Fibroblast of lung (primary cell): ENCODE results near the gene PCDHB12. TPM values are rescaled to one million over a fixed set of nuclear protein-coding genes. Genes with fewer than 3 reads are reported as not detected.
"Not testable (repeated sequence)": the region's sequence is repeated elsewhere in the genome, so short reads cannot be mapped to it uniquely, and the experiment has no call there.

Source experiments
- DNase-seq, 2 donors: peaks; one replicate each; pipeline versions ENCODE4 v3.0.0 to v3.0.0-alpha.2; 2010; ENCODE audit warnings: low read depth in 2 of 2
- H2AFZ ChIP-seq: 2 replicates; pipeline ENCODE4 v1.5.1; 2012; ENCODE audit warnings: low read length, control low read depth, inconsistent platforms
- H3K27ac ChIP-seq: 2 replicates; pipeline ENCODE4 v1.5.1; 2011; ENCODE audit warnings: low read length, control low read depth; ENCODE audit not compliant: insufficient read depth
- H3K27me3 ChIP-seq: 2 replicates; pipeline ENCODE4 v1.5.1; 2011; ENCODE audit warnings: mild to moderate bottlenecking, low read length; ENCODE audit not compliant: control insufficient read depth, insufficient read depth
- H3K36me3 ChIP-seq: 2 replicates; pipeline ENCODE4 v1.5.1; 2011; ENCODE audit warnings: low read length; ENCODE audit not compliant: control insufficient read depth, insufficient read depth
- H3K4me1 ChIP-seq: 2 replicates; pipeline ENCODE4 v1.5.1; 2011; ENCODE audit warnings: low read length; ENCODE audit not compliant: control insufficient read depth, insufficient read depth; ENCODE audit errors: extremely low read depth
- H3K4me2 ChIP-seq: 2 replicates; pipeline ENCODE4 v1.5.1; 2011; ENCODE audit warnings: low read length, control low read depth; ENCODE audit not compliant: insufficient read depth; ENCODE audit errors: extremely low read depth
- H3K4me3 ChIP-seq, 4 experiments: fragments of 200-600 bp in 1 of 4; sonication (generic) in 1 of 4; replicated peaks in 1 of 4; 2 replicates each; pipeline ENCODE4 v1.5.1; 2011 to 2016; ENCODE audit warnings: low read length in 4 of 4, low read depth in 3 of 4, mild to moderate bottlenecking in 3 of 4, control low read depth in 2 of 4, inconsistent platforms in 1 of 4, mixed read lengths in 1 of 4; ENCODE audit not compliant: insufficient read depth in 1 of 4; ENCODE audit errors: control extremely low read depth in 1 of 4
- H3K79me2 ChIP-seq: 2 replicates; pipeline ENCODE4 v1.5.1; 2012; ENCODE audit warnings: mild to moderate bottlenecking, low read length, inconsistent platforms; ENCODE audit not compliant: control insufficient read depth, insufficient read depth
- H3K9ac ChIP-seq: 2 replicates; pipeline ENCODE4 v1.5.1; 2011; ENCODE audit warnings: mild to moderate bottlenecking, low read length, control low read depth; ENCODE audit not compliant: insufficient read depth
- H3K9me3 ChIP-seq: 2 replicates; pipeline ENCODE4 v1.5.1; 2012; ENCODE audit warnings: low read depth, low read length; ENCODE audit not compliant: control insufficient read depth, insufficient read depth
- H4K20me1 ChIP-seq: 2 replicates; pipeline ENCODE4 v1.5.1; 2011; ENCODE audit warnings: low read length; ENCODE audit not compliant: control insufficient read depth, insufficient read depth; ENCODE audit errors: extremely low read depth
- EZH2 ChIP-seq: IDR thresholded peaks from 2 replicates; pipeline ENCODE4 v1.5.1; 2012; ENCODE audit warnings: low read length, control low read depth, mild to moderate bottlenecking; ENCODE audit errors: missing control alignments
- polyA plus RNA-seq, 2 donors: library from polyadenylated mRNA; depleted of rRNA in 1 of 2; stranded (reverse) in 1 of 2; unstranded in 1 of 2; fragments of >200 nt; gene quantifications; 2 replicates each; pipeline ENCODE4 v1.2.1, GENCODE V29; 2011 to 2012; ENCODE audit warnings: missing spikeins in 1 of 2
- total RNA-seq: library from RNA; depleted of rRNA; stranded (reverse); fragments of >200 nt; gene quantifications from 2 replicates; pipeline ENCODE4 v1.2.1, GENCODE V29; 2014
- TF ChIP-seq, protein P1 (sequence below), 2 donors: IDR thresholded peaks in 1 of 2; conservative IDR thresholded peaks in 1 of 2; 1 replicate in 1 of 2; 2 replicates in 1 of 2; pipeline ENCODE4 v1.5.1; 2011 to 2012; ENCODE audit warnings: low read length in 2 of 2, control low read depth in 1 of 2, inconsistent platforms in 1 of 2, low read depth in 1 of 2, mild to moderate bottlenecking in 1 of 2

Gene PCDHB12
- total and polyA plus RNA-seq, 2 donors (not counting 1 experiment from before 2014, with no cell fraction given) = 0.27 to 0.66 TPM

DNA sequence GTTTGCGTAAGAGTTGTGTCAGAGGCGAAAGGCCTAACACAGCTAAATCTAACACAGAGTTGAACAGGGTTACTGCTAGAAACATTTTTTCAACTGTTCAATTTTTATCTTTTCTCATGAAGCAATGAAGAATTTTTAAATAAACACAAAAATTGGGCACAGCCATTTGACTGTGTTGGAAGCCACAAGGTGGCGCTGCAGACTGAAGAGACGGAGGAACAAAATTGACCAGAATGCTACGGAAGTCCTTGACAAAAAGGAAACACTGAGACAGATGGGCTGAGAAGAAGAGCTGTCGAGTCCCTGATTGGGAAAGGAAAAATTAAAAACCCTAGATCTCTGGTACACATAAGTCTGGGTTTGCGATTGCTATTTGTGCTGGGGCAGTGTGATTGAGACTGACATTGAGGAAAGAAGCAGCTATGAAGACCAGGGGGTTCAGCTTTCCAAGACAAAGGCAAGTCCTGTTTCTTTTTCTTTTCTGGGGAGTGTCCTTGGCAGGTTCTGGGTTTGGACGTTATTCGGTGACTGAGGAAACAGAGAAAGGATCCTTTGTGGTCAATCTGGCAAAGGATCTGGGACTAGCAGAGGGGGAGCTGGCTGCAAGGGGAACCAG is 21.5 kb upstream of the PCDHB12 start, which contains the start of gene PCDHB9:
Gene PCDHB9 (plus strand): TSS at position 265 of the 616 bp plus-strand sequence. CDS start 158 bp downstream, at position 423.
- H3K36me3 ChIP-seq = no peaks in the 10 kb centered on the region
- no peaks in the 10 kb centered on the region for H4K20me1 ChIP-seq
- no peaks in the 10 kb centered on the region for H3K79me2 ChIP-seq
- no peaks in the 10 kb centered on the region for H3K27me3 ChIP-seq
- no peak within 1 kb of the TSS for H3K27ac ChIP-seq
- H2AFZ ChIP-seq = no peak within 1 kb of the TSS
- DNase-seq = peak; percentile 3 to 6
- no peak within 1 kb of the TSS for H3K9ac ChIP-seq
- TF ChIP-seq EZH2 = no peak
- TF ChIP-seq, protein P1, sequence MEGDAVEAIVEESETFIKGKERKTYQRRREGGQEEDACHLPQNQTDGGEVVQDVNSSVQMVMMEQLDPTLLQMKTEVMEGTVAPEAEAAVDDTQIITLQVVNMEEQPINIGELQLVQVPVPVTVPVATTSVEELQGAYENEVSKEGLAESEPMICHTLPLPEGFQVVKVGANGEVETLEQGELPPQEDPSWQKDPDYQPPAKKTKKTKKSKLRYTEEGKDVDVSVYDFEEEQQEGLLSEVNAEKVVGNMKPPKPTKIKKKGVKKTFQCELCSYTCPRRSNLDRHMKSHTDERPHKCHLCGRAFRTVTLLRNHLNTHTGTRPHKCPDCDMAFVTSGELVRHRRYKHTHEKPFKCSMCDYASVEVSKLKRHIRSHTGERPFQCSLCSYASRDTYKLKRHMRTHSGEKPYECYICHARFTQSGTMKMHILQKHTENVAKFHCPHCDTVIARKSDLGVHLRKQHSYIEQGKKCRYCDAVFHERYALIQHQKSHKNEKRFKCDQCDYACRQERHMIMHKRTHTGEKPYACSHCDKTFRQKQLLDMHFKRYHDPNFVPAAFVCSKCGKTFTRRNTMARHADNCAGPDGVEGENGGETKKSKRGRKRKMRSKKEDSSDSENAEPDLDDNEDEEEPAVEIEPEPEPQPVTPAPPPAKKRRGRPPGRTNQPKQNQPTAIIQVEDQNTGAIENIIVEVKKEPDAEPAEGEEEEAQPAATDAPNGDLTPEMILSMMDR (conservative IDR thresholded peaks at IDR 0.05 in 1 of 2, IDR thresholded peaks at IDR 0.05 in 1 of 2; ENCODE audit: low read depth in 1 of 2, low read length in 2 of 2) = peak; percentile 17 to 19
- H3K4me3 ChIP-seq = peak within 1 kb of the TSS in 2 of 4 experiments; percentile 14 to 24
- H3K4me1 ChIP-seq = no peaks in the 10 kb centered on the region
- H3K9me3 ChIP-seq = no peaks in the 10 kb centered on the region
- no peak within 1 kb of the TSS for H3K4me2 ChIP-seq

DNA sequence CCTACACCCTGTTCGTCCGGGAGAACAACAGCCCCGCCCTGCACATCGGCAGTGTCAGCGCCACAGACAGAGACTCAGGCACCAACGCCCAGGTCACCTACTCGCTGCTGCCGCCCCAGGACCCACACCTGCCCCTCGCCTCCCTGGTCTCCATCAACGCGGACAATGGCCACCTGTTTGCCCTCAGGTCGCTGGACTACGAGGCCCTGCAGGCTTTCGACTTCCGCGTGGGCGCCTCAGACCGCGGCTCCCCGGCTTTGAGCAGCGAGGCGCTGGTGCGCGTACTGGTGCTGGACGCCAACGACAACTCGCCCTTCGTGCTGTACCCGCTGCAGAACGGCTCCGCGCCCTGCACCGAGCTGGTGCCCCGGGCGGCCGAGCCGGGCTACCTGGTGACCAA is 19.8 kb upstream of the PCDHB12 start:
- H3K4me1 ChIP-seq, DNase-seq, H3K9me3 ChIP-seq, H3K4me2 ChIP-seq, H3K27me3 ChIP-seq, H4K20me1 ChIP-seq, H3K27ac ChIP-seq, H3K9ac ChIP-seq, H3K4me3 ChIP-seq, H2AFZ ChIP-seq, H3K79me2 ChIP-seq, H3K36me3 ChIP-seq: not testable (repeated sequence)

DNA sequence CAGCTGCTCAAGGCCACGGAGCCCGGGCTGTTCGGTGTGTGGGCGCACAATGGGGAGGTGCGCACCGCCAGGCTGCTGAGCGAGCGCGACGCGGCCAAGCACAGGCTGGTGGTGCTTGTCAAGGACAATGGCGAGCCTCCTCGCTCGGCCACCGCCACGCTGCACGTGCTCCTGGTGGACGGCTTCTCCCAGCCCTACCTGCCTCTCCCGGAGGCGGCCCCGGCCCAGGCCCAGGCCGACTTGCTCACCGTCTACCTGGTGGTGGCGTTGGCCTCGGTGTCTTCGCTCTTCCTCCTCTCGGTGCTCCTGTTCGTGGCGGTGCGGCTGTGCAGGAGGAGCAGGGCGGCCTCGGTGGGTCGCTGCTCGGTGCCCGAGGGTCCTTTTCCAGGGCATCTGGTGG is 19.4 kb upstream of the PCDHB12 start:
- not testable (repeated sequence) for H3K27ac ChIP-seq, H3K27me3 ChIP-seq, DNase-seq, H3K4me2 ChIP-seq, H4K20me1 ChIP-seq, H3K9me3 ChIP-seq, H3K9ac ChIP-seq, H2AFZ ChIP-seq, H3K79me2 ChIP-seq, H3K4me1 ChIP-seq, H3K36me3 ChIP-seq, H3K4me3 ChIP-seq

DNA sequence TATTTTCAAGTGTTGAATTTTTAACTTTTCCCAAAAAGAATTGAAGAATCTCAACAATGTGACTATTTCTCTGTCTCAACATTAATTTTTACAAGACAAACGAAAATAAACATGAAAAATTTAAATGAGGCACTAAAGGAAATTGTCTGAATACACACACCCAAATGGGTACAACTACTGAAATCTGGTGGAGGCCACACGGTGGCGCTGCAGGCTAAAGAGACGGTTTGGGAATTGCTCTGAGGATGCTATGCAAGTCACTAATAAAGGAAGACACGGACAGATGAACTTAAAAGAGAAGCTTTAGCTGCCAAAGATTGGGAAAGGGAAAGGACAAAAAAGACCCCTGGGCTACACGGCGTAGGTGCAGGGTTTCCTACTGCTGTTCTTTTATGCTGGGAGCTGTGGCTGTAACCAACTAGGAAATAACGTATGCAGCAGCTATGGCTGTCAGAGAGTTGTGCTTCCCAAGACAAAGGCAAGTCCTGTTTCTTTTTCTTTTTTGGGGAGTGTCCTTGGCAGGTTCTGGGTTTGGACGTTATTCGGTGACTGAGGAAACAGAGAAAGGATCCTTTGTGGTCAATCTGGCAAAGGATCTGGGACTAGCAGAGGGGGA is 16.3 kb upstream of the PCDHB12 start, which contains the start of gene PCDHB10:
Gene PCDHB10 (plus strand): TSS at position 244 of the 616 bp plus-strand sequence. CDS start 200 bp downstream, at position 444.
- no peak within 1 kb of the TSS for H3K4me2 ChIP-seq
- H2AFZ ChIP-seq = no peak within 1 kb of the TSS

DNA sequence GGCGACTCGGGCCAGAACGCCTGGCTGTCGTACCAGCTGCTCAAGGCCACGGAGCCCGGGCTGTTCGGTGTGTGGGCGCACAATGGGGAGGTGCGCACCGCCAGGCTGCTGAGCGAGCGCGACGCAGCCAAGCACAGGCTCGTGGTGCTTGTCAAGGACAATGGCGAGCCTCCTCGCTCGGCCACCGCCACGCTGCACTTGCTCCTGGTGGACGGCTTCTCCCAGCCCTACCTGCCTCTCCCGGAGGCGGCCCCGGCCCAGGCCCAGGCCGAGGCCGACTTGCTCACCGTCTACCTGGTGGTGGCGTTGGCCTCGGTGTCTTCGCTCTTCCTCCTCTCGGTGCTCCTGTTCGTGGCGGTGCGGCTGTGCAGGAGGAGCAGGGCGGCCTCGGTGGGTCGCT is 14.2 kb upstream of the PCDHB12 start:
- H3K4me3 ChIP-seq, H2AFZ ChIP-seq: not testable (repeated sequence)

More for the DNA sequence above, 16.3 kb upstream of the PCDHB12 start, which contains the start of gene PCDHB10:
- H3K27ac ChIP-seq = no peak within 1 kb of the TSS
- no peaks in the 10 kb centered on the region for H3K4me1 ChIP-seq
- H3K9ac ChIP-seq = no peak within 1 kb of the TSS
- TF ChIP-seq, protein P1 (conservative IDR thresholded peaks at IDR 0.05 in 1 of 2, IDR thresholded peaks at IDR 0.05 in 1 of 2; ENCODE audit: low read depth in 1 of 2, low read length in 2 of 2) = peak; percentile 15 to 28
- no peak for TF ChIP-seq EZH2
- H4K20me1 ChIP-seq = no peaks in the 10 kb centered on the region
- H3K4me3 ChIP-seq = peak within 1 kb of the TSS in 2 of 4 experiments; percentile 3 to 11
- H3K9me3 ChIP-seq = no peaks in the 10 kb centered on the region
- DNase-seq = peak; percentile 8 to 9
- H3K36me3 ChIP-seq = no peaks in the 10 kb centered on the region
- H3K79me2 ChIP-seq = no peaks in the 10 kb centered on the region
- no peaks in the 10 kb centered on the region for H3K27me3 ChIP-seq

More for the DNA sequence above, 14.2 kb upstream of the PCDHB12 start:
- H4K20me1 ChIP-seq, H3K27me3 ChIP-seq, H3K27ac ChIP-seq, DNase-seq, H3K9ac ChIP-seq, H3K4me1 ChIP-seq, H3K9me3 ChIP-seq, H3K79me2 ChIP-seq, H3K36me3 ChIP-seq, H3K4me2 ChIP-seq: not testable (repeated sequence)
